Fibroblast of villous mesenchyme (primary cell): ENCODE data around the gene CATSPERD. TPM values are rescaled to one million over a fixed set of nuclear protein-coding genes. Genes with fewer than 3 reads are reported as not detected.
"Not testable (repeated sequence)": the region's sequence is repeated elsewhere in the genome, so short reads cannot be mapped to it uniquely, and the experiment has no call there.

Experiments
- DNase-seq: peaks from one replicate; pipeline ENCODE4 v3.0.0-alpha.2; 2010; ENCODE audit warnings: low read depth
- H3K4me3 ChIP-seq: 2 replicates; pipeline ENCODE4 v1.5.1; 2011; ENCODE audit warnings: low read depth, mild to moderate bottlenecking, low read length
- total RNA-seq: library from RNA; depleted of rRNA; stranded (reverse); fragments of >200 nt; gene quantifications from 2 replicates; pipeline ENCODE4 v1.2.3, GENCODE V29; 2012
- TF ChIP-seq, protein P1 (sequence below): IDR thresholded peaks from 2 replicates; pipeline ENCODE4 v1.5.1; 2012; ENCODE audit warnings: low read depth, mild to moderate bottlenecking, low read length; ENCODE audit not compliant: insufficient read depth

CATSPERD gene
- total RNA-seq, 1 donor: not detected

DNA sequence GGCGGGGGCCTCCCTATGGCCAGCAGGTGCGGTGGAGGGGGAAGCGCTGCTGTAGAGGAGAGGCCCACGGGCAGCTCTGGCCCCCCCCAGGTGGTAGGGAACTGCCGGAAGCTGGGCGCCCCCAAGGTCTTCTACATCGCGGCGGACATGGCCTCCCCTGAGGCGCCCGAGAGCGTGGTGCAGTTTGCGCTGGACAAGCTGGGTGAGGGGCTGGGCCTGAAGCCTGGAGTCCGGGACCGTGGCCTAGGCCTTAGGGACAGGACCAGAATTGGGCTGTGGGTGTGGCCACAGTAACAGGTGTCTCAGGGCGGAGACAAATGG, 34.2 kb upstream of the CATSPERD start:
- H3K4me3 ChIP-seq: peak overlapping the region; percentile 67
- no peak for DNase-seq
- TF ChIP-seq, protein P1, sequence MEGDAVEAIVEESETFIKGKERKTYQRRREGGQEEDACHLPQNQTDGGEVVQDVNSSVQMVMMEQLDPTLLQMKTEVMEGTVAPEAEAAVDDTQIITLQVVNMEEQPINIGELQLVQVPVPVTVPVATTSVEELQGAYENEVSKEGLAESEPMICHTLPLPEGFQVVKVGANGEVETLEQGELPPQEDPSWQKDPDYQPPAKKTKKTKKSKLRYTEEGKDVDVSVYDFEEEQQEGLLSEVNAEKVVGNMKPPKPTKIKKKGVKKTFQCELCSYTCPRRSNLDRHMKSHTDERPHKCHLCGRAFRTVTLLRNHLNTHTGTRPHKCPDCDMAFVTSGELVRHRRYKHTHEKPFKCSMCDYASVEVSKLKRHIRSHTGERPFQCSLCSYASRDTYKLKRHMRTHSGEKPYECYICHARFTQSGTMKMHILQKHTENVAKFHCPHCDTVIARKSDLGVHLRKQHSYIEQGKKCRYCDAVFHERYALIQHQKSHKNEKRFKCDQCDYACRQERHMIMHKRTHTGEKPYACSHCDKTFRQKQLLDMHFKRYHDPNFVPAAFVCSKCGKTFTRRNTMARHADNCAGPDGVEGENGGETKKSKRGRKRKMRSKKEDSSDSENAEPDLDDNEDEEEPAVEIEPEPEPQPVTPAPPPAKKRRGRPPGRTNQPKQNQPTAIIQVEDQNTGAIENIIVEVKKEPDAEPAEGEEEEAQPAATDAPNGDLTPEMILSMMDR: no peak

DNA sequence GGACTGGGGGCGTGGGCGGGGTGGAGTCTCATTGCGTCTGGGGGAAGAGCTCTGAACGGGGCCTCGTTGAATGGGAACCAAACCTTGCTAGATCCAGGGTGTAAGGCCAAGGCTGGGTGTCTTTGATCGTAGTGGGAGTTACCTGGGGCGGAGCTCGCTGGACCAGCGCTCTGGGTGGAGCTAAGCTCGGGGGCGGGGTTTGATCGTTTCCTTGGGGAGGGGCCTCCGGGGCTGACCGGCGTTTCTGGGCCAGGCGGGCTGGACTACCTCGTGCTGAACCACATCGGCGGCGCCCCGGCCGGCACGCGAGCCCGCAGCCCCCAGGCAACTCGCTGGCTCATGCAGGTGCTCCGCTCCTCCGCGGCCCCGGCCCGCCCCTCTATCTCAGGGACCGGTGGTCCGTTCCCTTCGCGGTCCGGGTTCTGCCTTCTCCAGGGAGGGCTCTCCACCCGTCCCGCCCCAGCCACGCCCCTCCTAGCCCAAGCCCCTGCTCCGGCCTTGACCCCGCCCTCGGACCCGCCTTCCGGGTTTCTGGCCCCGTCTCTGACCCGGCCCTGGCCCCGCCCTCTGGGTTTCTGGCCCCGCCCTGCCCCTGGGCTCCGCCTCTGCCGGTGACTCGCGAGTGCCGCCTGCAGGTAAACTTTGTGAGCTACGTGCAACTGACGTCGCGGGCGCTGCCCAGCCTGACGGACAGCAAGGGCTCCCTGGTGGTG, 33.6 kb upstream of the CATSPERD start:
- TF ChIP-seq, protein P1: peak; percentile 84
- H3K4me3 ChIP-seq: peak overlapping the region; percentile 67
- DNase-seq: peak; percentile 94

DNA sequence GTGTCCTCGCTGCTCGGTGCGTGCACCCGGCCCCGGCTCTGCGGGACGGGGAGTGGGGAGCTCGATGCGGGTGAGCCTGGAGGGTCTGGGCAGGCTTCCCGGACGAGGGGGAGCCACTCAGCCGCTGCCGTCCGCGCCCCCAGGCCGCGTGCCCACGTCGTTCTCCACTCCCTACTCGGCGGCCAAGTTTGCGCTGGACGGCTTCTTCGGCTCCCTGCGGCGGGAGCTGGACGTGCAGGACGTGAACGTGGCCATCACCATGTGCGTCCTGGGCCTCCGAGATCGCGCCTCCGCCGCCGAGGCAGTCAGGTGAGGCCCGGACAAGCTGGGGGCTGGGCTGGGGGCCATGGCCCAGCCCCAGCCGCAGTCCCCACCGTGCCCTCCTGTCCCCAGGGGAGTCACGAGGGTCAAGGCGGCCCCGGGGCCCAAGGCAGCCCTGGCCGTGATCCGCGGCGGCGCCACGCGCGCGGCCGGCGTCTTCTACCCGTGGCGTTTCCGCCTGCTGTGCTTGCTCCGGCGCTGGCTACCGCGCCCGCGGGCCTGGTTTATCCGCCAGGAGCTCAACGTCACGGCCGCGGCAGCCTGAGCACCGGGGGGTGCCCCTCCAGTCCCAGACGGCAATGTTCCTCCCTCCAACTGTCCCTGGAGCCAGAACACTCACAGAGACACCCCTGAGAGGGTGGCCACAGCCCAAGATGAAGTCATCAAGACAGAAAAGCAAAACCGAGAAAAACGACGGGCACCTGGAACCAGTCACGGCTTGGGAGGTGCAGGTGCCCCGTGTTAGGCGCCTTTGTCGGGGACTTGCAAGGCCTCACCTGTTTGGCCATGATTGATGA, 32.9 kb upstream of the CATSPERD start:
- TF ChIP-seq, protein P1: no peak
- no peak for DNase-seq
- peak overlapping the region; percentile 67 for H3K4me3 ChIP-seq

DNA sequence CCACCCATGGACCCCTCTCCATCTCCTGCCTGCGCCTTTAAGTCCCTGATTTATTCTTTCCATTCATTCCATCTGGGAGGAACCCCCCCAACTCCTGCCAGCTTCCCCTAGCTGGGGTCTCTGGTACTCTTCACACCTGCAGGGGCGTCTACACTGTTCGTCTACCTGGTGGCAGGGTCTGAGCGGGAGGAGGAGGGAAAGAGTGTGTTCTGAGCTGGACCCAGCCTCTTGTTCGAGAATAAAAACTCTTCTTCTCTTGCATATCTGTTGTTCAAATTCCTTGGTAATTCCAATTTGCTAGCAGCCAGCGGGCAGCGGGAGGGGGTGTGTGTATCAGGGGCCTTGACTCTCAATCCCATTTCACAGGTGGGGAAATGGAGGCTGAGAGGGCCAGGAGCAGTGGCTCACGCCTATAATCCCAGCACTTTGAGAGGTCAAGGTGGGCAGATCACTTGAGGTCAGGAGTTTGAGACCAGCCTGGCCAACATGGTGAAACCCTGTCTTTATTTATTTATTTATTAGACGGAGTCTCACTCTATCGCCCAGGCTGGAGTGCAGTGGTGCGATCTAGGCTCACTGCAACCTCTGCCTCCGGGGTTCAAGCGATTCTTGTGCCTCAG, 32.1 kb upstream of the CATSPERD start:
- not testable (repeated sequence) for H3K4me3 ChIP-seq

DNA sequence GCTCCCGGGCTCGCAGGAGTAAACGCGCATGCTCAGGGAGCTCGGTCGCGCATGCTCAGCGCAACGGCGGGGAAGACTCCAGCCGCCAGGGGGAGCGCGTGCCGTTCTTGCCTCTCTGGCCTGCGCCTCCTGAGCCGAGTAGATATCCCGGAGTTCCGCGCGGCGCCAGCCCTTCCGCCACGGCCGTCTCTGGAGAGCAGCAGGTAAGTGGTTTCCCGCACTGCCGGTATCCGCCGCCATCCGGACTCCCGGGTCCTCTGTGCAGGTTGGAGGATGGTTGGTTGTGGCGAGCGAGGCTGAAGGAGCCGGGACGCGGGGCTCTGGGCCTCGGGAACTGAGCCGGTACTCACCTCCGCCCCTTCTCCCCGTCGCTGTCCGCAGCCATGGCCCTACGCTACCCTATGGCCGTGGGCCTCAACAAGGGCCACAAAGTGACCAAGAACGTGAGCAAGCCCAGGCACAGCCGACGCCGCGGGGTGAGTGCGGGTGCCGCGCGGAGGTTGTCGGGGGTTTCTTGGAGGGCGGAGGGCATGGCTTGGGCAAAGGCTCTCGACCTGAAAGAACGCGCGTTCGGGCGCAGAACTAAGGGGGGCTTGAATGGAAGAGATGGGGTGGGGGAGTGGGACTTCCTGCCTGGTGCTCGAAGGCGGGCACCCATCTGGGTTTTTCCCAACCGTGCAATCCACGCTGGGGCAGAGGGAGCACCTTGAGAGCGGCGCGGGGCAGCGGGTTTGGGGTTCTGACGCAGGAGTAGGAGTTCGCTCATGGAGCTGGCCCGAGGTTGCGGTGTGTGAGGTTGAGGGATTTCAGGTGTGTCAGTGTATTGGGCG, 30.1 kb upstream of the CATSPERD start, which contains the start of gene RPL36:
Gene RPL36 (plus strand): TSS at position 171 of the 830 bp plus-strand sequence. CDS start 213 bp downstream, at position 384.
- DNase-seq: peak; percentile 96
- TF ChIP-seq, protein P1: peak; percentile 92
- peak within 1 kb of the TSS; percentile 93 for H3K4me3 ChIP-seq

More for the DNA sequence above, 32.1 kb upstream of the CATSPERD start:
- not testable (repeated sequence) for DNase-seq

DNA sequence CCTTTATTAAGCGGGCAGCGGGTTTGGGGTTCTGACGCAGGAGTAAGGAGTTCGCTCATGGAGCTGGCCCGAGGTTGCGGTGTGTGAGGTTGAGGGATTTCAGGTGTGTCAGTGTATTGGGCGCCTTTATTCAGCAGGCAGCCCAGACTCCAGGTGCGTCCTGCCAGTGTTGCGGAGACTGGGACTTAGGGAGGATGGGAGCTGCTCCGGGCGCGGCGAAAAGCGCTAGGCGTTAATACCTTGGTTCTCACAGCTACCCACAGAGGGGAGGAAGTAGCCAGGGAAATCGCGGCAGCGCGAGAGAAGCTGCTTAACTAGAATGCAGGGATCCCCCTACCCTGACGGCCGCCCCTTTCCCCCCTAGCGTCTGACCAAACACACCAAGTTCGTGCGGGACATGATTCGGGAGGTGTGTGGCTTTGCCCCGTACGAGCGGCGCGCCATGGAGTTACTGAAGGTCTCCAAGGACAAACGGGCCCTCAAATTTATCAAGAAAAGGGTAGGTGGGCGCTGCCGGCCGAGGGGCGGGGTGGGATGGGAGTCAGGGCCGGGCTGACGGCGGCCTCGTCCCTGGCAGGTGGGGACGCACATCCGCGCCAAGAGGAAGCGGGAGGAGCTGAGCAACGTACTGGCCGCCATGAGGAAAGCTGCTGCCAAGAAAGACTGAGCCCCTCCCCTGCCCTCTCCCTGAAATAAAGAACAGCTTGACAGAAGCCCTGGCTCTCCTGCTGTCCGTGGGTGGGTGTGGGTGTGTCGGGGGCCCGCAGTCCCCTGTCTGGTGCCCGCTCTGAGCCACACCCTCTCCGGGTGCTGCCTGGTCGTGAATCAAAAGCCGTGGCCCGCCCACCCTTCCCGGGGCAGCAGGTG, 29.2 kb upstream of the CATSPERD start:
- TF ChIP-seq, protein P1: no peak
- DNase-seq: peak; percentile 48
- peak overlapping the region; percentile 93 for H3K4me3 ChIP-seq
